Measurements from ENCODE around the gene DHX9. TPM values are rescaled to one million over a fixed set of nuclear protein-coding genes. Genes with fewer than 3 reads are reported as not detected.

The DHX9 gene
- total and polyA plus RNA-seq, 2 of the 13 experiments (the other 11 are each of a cell fraction or from before 2014, with no cell fraction given) = 84.8 to 211 TPM

DNA sequence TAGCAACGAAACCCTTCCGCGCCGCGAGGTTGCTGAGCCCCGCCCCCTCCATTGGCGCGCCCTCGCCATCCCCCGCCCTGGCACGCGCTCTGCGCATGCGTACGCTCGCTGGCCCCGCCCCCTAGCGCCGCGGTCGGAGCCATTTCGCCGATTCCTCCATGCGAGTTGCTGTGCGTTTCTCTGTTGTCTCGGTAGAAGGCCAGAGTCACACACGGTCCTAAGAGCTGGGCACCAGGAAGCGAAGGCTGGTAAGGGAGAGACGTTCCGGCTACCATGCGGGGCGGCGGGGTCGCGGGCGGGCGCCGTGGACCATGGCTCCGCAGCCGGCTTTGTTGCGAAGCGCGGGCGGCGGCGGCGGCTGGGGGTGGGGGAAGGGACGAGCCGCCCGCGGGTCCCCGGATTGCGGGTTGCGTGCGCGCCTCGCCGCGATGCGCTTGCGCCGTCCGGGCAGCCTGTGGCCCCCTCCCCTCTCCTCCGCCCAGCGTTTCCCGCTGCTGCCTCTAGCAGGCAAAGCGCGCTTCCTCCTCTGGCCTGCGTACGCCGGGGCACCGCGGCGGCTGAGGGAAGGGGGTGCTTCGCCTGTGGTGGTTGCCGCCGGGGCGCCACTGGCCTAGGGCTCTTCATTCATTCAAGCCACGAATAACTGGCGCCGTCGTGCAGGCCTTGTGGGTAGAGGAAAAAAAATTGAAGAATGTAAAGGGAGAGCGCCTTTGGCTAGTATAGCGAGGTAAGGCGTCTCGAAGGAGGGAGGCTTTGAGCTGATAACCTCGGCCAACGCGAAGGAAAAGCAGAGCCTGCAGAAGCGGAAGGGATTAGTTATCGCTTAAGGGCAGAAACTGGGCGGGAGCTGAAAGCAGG lies at the start of gene DHX9 (continued):
- TF ChIP-seq, protein P1, sequence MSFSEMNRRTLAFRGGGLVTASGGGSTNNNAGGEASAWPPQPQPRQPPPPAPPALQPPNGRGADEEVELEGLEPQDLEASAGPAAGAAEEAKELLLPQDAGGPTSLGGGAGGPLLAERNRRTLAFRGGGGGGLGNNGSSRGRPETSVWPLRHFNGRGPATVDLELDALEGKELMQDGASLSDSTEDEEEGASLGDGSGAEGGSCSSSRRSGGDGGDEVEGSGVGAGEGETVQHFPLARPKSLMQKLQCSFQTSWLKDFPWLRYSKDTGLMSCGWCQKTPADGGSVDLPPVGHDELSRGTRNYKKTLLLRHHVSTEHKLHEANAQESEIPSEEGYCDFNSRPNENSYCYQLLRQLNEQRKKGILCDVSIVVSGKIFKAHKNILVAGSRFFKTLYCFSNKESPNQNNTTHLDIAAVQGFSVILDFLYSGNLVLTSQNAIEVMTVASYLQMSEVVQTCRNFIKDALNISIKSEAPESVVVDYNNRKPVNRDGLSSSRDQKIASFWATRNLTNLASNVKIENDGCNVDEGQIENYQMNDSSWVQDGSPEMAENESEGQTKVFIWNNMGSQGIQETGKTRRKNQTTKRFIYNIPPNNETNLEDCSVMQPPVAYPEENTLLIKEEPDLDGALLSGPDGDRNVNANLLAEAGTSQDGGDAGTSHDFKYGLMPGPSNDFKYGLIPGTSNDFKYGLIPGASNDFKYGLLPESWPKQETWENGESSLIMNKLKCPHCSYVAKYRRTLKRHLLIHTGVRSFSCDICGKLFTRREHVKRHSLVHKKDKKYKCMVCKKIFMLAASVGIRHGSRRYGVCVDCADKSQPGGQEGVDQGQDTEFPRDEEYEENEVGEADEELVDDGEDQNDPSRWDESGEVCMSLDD (CRISPR knock-in tag; IDR thresholded peaks at IDR 0.05; ENCODE audit: borderline replicate concordance) = no peak
- TF ChIP-seq ZNF567 (CRISPR knock-in tag; IDR thresholded peaks at IDR 0.05; ENCODE audit: borderline replicate concordance) (peak; percentile 97; the same call in 1 of the 2 replicates), ZNF598 (CRISPR knock-in tag; IDR thresholded peaks at IDR 0.05; ENCODE audit: borderline replicate concordance) (peak; percentile 18; the same call in 1 of the 2 replicates), DNMT1 (CRISPR knock-in tag; IDR thresholded peaks at IDR 0.05) (0 out of 2 replicates have a peak, but pooled peaks have one; percentile 22), AGO2 (optimal IDR thresholded peaks at IDR 0.05; ENCODE audit: low read depth, low read length) (peak; percentile 90)
- TF ChIP-seq, protein P2, sequence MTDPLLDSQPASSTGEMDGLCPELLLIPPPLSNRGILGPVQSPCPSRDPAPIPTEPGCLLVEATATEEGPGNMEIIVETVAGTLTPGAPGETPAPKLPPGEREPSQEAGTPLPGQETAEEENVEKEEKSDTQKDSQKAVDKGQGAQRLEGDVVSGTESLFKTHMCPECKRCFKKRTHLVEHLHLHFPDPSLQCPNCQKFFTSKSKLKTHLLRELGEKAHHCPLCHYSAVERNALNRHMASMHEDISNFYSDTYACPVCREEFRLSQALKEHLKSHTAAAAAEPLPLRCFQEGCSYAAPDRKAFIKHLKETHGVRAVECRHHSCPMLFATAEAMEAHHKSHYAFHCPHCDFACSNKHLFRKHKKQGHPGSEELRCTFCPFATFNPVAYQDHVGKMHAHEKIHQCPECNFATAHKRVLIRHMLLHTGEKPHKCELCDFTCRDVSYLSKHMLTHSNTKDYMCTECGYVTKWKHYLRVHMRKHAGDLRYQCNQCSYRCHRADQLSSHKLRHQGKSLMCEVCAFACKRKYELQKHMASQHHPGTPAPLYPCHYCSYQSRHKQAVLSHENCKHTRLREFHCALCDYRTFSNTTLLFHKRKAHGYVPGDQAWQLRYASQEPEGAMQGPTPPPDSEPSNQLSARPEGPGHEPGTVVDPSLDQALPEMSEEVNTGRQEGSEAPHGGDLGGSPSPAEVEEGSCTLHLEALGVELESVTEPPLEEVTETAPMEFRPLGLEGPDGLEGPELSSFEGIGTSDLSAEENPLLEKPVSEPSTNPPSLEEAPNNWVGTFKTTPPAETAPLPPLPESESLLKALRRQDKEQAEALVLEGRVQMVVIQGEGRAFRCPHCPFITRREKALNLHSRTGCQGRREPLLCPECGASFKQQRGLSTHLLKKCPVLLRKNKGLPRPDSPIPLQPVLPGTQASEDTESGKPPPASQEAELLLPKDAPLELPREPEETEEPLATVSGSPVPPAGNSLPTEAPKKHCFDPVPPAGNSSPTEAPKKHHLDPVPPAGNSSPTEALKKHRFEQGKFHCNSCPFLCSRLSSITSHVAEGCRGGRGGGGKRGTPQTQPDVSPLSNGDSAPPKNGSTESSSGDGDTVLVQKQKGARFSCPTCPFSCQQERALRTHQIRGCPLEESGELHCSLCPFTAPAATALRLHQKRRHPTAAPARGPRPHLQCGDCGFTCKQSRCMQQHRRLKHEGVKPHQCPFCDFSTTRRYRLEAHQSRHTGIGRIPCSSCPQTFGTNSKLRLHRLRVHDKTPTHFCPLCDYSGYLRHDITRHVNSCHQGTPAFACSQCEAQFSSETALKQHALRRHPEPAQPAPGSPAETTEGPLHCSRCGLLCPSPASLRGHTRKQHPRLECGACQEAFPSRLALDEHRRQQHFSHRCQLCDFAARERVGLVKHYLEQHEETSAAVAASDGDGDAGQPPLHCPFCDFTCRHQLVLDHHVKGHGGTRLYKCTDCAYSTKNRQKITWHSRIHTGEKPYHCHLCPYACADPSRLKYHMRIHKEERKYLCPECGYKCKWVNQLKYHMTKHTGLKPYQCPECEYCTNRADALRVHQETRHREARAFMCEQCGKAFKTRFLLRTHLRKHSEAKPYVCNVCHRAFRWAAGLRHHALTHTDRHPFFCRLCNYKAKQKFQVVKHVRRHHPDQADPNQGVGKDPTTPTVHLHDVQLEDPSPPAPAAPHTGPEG (CRISPR knock-in tag; IDR thresholded peaks at IDR 0.05) = peak; percentile 59; the same call in 1 of the 2 replicates
- TF ChIP-seq, protein P3, sequence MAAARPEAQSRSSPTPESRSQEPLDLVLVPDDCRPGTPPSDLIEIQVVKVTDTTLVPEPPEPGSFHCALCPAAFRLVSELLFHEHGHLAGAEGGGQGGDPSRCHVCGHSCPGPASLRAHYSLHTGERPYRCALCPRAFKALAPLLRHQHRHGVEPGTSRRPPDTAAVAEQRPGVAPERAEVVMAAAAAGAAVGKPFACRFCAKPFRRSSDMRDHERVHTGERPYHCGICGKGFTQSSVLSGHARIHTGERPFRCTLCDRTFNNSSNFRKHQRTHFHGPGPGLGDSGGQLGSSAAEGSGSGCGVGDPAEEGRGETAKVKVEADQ (CRISPR knock-in tag; IDR thresholded peaks at IDR 0.05; ENCODE audit: borderline replicate concordance) = peak; percentile 79
- TF ChIP-seq, protein P4, sequence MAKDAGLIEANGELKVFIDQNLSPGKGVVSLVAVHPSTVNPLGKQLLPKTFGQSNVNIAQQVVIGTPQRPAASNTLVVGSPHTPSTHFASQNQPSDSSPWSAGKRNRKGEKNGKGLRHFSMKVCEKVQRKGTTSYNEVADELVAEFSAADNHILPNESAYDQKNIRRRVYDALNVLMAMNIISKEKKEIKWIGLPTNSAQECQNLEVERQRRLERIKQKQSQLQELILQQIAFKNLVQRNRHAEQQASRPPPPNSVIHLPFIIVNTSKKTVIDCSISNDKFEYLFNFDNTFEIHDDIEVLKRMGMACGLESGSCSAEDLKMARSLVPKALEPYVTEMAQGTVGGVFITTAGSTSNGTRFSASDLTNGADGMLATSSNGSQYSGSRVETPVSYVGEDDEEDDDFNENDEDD (CRISPR knock-in tag; IDR thresholded peaks at IDR 0.05; ENCODE audit: borderline replicate concordance) = no peak
- TF ChIP-seq, protein P5, sequence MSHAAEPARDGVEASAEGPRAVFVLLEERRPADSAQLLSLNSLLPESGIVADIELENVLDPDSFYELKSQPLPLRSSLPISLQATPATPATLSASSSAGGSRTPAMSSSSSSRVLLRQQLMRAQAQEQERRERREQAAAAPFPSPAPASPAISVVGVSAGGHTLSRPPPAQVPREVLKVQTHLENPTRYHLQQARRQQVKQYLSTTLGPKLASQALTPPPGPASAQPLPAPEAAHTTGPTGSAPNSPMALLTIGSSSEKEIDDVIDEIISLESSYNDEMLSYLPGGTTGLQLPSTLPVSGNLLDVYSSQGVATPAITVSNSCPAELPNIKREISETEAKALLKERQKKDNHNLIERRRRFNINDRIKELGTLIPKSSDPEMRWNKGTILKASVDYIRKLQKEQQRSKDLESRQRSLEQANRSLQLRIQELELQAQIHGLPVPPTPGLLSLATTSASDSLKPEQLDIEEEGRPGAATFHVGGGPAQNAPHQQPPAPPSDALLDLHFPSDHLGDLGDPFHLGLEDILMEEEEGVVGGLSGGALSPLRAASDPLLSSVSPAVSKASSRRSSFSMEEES (CRISPR knock-in tag; IDR thresholded peaks at IDR 0.05) = peak; percentile 13; the same call in 1 of the 2 replicates
- TF ChIP-seq, protein P6, sequence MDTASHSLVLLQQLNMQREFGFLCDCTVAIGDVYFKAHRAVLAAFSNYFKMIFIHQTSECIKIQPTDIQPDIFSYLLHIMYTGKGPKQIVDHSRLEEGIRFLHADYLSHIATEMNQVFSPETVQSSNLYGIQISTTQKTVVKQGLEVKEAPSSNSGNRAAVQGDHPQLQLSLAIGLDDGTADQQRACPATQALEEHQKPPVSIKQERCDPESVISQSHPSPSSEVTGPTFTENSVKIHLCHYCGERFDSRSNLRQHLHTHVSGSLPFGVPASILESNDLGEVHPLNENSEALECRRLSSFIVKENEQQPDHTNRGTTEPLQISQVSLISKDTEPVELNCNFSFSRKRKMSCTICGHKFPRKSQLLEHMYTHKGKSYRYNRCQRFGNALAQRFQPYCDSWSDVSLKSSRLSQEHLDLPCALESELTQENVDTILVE (CRISPR knock-in tag; IDR thresholded peaks at IDR 0.05) = no peak; the same call in none of the 2 replicates
